GM12878 (cell line): ENCODE results near the gene EEF2KMT.
"Not testable (repeated sequence)": the region's sequence is repeated elsewhere in the genome, so short reads cannot be mapped to it uniquely, and the experiment has no call there.

Experiments used
- BCLAF1 ChIP-seq: fragments of 450-650 bp; IDR thresholded peaks from 2 replicates; pipeline ENCODE4 v1.6.1; 2017; ENCODE audit warnings: antibody characterized with exemption, mild to moderate bottlenecking, moderate library complexity
- CBFB ChIP-seq: IDR thresholded peaks from 2 replicates; pipeline ENCODE4 v1.6.1; 2016; ENCODE audit warnings: antibody characterized with exemption, low read depth
- CTCF ChIP-seq, 3 experiments: IDR thresholded peaks in 2 of 3; conservative IDR thresholded peaks in 1 of 3; 2 replicates each; pipeline ENCODE4 v1.5.1; 2011; ENCODE audit warnings: low read depth in 3 of 3, low read length in 3 of 3, mild to moderate bottlenecking in 3 of 3, control low read depth in 2 of 3, moderate library complexity in 2 of 3, inconsistent platforms in 1 of 3, mixed read lengths in 1 of 3; ENCODE audit not compliant: control insufficient read depth in 2 of 3, insufficient read depth in 1 of 3; ENCODE audit errors: extremely low read depth in 1 of 3
- GATAD2B ChIP-seq: fragments of 450-650 bp; conservative IDR thresholded peaks from 2 replicates; pipeline ENCODE4 v1.6.1; 2017; ENCODE audit warnings: low read depth, mild to moderate bottlenecking, moderate library complexity
- REST ChIP-seq: IDR thresholded peaks from 2 replicates; pipeline ENCODE4 v1.6.1; 2012; ENCODE audit warnings: mild to moderate bottlenecking, low read depth, low read length
- ZBTB40 ChIP-seq: fragments of 450-650 bp; IDR thresholded peaks from 2 replicates; pipeline ENCODE4 v1.6.1; 2016; ENCODE audit warnings: mild to moderate bottlenecking, moderate library complexity, borderline replicate concordance
- ZNF687 ChIP-seq: fragments of 450-650 bp; IDR thresholded peaks from 2 replicates; pipeline ENCODE4 v1.6.1; 2017; ENCODE audit warnings: mild to moderate bottlenecking, moderate library complexity

GRCh38 chr16:5088936-5089335 lies 8.7 kb downstream of the EEF2KMT start:
- not testable (repeated sequence) for TF ChIP-seq ZBTB40; BCLAF1; GATAD2B; CTCF (IDR thresholded peaks at IDR 0.05 in 2 of 3, conservative IDR thresholded peaks at IDR 0.05 in 1 of 3; ENCODE audit: control insufficient read depth in 2 of 3, extremely low read depth in 1 of 3, insufficient read depth in 1 of 3, low read depth in 3 of 3, low read length in 3 of 3); ZNF687; CBFB; REST
